ENCODE results near the gene SP5. TPM values are rescaled to one million over a fixed set of nuclear protein-coding genes. Genes with fewer than 3 reads are reported as not detected.

Gene SP5
- total RNA-seq = not detected in 2 replicates
- 0.28 TPM for total RNA-seq (2013)
- not detected in 2 replicates for polyA plus RNA-seq
- not detected in 2 replicates for polyA minus RNA-seq

DNA sequence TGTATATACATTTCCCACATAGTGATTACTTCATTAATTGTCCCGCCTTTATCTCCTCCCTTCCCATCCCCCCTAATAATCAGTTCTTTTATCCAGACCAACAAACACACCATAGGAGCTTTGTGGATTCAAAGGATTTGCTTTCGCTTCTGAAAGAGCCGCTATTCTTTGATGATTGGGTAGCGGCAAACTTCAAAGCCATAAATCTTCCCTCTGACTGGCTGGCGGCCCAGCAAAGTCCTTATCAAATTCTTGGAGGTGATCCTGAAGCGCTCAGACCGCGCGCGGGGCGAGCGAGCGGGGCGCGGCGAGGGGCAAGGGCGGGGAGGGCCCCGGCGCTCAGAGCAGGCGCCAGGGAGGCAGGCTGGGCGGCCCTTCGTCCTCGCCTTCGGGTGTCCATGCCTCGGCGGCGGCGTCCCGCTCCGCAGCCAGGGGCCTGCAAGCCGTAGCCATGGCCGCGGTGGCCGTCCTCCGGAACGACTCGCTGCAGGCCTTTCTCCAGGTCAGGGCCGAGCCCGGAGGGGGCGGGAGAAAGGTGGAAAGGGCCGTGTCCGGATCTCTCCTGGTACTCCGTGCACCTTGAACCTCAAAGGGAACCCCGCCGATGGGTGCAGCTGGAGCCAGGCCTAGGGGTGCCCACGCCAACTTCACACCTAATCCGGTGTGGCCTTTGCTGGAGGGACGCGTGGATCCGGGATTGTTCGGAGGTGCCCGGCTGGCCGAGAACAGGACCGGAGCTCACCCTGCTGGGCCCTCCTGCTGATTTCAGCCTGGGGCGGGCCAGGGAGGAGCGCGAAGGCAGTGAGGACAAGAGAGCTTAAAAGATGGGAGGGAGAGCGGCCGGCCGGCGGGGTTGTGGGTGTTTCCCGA lies at the start of gene SP5:
Gene SP5, plus strand, starts transcription at position 276 of the 870 bp plus-strand sequence. Its CDS starts 176 bp downstream, at position 452.
- WGBS (ENCODE audit: insufficient coverage) = 2% methylated on average over 57 of the region's 62 CpGs
- no peaks in the 10 kb centered on the region for H3K9me3 Mint-ChIP-seq (ENCODE audit: insufficient read depth)
- peaks cover 21% of the 10 kb centered on the region for H3K4me1 Mint-ChIP-seq
- intact Hi-C loops (cut with micrococcal nuclease) = loop anchor here (5.0 kb wide), 1 partner anchor 97 kb away; no protein-coding TSS in a partner anchor
- Histone ChIP-seq H3K27me3 (replicated peaks in 1 of 4; ENCODE audit: control extremely low read depth in 1 of 4, control insufficient read depth in 3 of 4, insufficient read depth in 4 of 4, low read length in 3 of 4) (peaks cover 0 to 71% (median 36%) of the 10 kb centered on the region in 4 experiments), H4K20me1 (ENCODE audit: control insufficient read depth, insufficient read depth, low read length, poor library complexity, severe bottlenecking) (no peaks in the 10 kb centered on the region), H3K4me3 (ENCODE audit: control extremely low read depth in 1 of 5, extremely low read depth in 1 of 5, insufficient read depth in 1 of 5, low read depth in 2 of 5, low read length in 4 of 5) (peak within 1 kb of the TSS in 4 of 5 experiments; percentile 41 to 65 (median 54)), H3K4me1 (ENCODE audit: control insufficient read depth in 2 of 2, insufficient read depth in 2 of 2, low read length in 2 of 2) (peaks cover 21 to 25% of the 10 kb centered on the region in 2 donors), H3K9me3 (ENCODE audit: control extremely low read depth in 1 of 3, control insufficient read depth in 2 of 3, insufficient read depth in 1 of 3, low read length in 2 of 3) (peaks cover 0 to 19% (median 0%) of the 10 kb centered on the region in 3 donors), H2AFZ (ENCODE audit: insufficient read depth, low read depth, low read length, poor library complexity, severe bottlenecking) (peak within 1 kb of the TSS; percentile 54), H3K9ac (ENCODE audit: low read length) (peak within 1 kb of the TSS; percentile 48), H3K27ac (ENCODE audit: low read length in 2 of 2) (no peak within 1 kb of the TSS), H3K79me2 (ENCODE audit: control insufficient read depth, insufficient read depth, low read length) (no peaks in the 10 kb centered on the region), H3K4me2 (replicated peaks; ENCODE audit: low read depth, low read length, poor library complexity, severe bottlenecking) (peak within 1 kb of the TSS; percentile 76), H3K36me3 (replicated peaks in 1 of 2; ENCODE audit: control extremely low read depth in 1 of 2, control insufficient read depth in 1 of 2, extremely low read depth in 1 of 2, insufficient read depth in 2 of 2, low read length in 1 of 2) (no peaks in the 10 kb centered on the region)
- ChIA-PET CTCF (no interaction called here), POLR2A (no interaction called here)
- no peak within 1 kb of the TSS for H3K27ac Mint-ChIP-seq
- H3K4me3 Mint-ChIP-seq = peak within 1 kb of the TSS; percentile 84
- DNase-seq (peak; percentile 33), ATAC-seq (ENCODE audit: low read depth) (no peak)
- TF ChIP-seq EZH2 (IDR thresholded peaks at IDR 0.05; ENCODE audit: borderline replicate concordance, insufficient read depth, low read depth, low read length, poor library complexity, severe bottlenecking) = no peak
- TF ChIP-seq, protein P1, sequence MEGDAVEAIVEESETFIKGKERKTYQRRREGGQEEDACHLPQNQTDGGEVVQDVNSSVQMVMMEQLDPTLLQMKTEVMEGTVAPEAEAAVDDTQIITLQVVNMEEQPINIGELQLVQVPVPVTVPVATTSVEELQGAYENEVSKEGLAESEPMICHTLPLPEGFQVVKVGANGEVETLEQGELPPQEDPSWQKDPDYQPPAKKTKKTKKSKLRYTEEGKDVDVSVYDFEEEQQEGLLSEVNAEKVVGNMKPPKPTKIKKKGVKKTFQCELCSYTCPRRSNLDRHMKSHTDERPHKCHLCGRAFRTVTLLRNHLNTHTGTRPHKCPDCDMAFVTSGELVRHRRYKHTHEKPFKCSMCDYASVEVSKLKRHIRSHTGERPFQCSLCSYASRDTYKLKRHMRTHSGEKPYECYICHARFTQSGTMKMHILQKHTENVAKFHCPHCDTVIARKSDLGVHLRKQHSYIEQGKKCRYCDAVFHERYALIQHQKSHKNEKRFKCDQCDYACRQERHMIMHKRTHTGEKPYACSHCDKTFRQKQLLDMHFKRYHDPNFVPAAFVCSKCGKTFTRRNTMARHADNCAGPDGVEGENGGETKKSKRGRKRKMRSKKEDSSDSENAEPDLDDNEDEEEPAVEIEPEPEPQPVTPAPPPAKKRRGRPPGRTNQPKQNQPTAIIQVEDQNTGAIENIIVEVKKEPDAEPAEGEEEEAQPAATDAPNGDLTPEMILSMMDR (IDR thresholded peaks at IDR 0.05) = no peak
- H3K27me3 Mint-ChIP-seq = peaks cover 56% of the 10 kb centered on the region

DNA sequence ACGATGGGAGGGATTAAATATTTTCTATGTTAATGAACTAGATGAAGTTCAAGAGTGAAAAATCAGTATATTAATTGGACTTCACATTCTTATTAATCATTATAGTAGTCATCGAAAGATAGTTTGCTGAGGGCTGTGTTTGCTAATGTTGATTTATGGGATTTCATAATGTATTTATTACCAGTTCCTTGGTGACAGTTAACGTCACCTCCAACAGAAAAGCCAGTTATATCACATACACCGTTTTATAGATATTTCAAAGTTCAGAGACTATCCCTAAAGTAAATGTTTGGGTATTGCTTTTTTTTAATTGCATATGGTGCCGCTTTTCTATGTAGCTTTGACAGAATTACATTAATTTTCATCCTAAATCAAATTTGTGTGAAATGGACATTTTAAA lies 49.4 kb upstream of the SP5 start:
- POLR2A ChIA-PET = no interaction called here
- no peak overlapping the region for H3K27ac Mint-ChIP-seq

More for the DNA sequence above, 49.4 kb upstream of the SP5 start:
- H3K4me1 ChIP-seq (ENCODE audit: control insufficient read depth in 2 of 2, insufficient read depth in 2 of 2, low read length in 2 of 2) = no peaks in the 10 kb centered on the region
- Mint-ChIP-seq H3K4me1 (no peaks in the 10 kb centered on the region), H3K9me3 (ENCODE audit: insufficient read depth) (no peaks in the 10 kb centered on the region), H3K27me3 (peaks cover 9% of the 10 kb centered on the region), H3K4me3 (no peak overlapping the region)
- H2AFZ ChIP-seq (ENCODE audit: insufficient read depth, low read depth, low read length, poor library complexity, severe bottlenecking) = no peak overlapping the region
- no peaks in the 10 kb centered on the region for H3K36me3 ChIP-seq (replicated peaks in 1 of 2; ENCODE audit: control extremely low read depth in 1 of 2, control insufficient read depth in 1 of 2, extremely low read depth in 1 of 2, insufficient read depth in 2 of 2, low read length in 1 of 2)
- H3K9ac ChIP-seq (ENCODE audit: low read length) = no peak overlapping the region
- WGBS (ENCODE audit: insufficient coverage) = no CpG with 5 or more reads among the region's 5 CpGs
- no peaks in the 10 kb centered on the region for H4K20me1 ChIP-seq (ENCODE audit: control insufficient read depth, insufficient read depth, low read length, poor library complexity, severe bottlenecking)
- no peaks in the 10 kb centered on the region for H3K9me3 ChIP-seq (ENCODE audit: control extremely low read depth in 1 of 3, control insufficient read depth in 2 of 3, insufficient read depth in 1 of 3, low read length in 2 of 3)
- TF ChIP-seq, protein P1 (IDR thresholded peaks at IDR 0.05) = no peak
- CTCF ChIA-PET = no interaction called here
- H3K27me3 ChIP-seq (replicated peaks in 1 of 4; ENCODE audit: control extremely low read depth in 1 of 4, control insufficient read depth in 3 of 4, insufficient read depth in 4 of 4, low read length in 3 of 4) = no peaks in the 10 kb centered on the region
- no peak overlapping the region for H3K4me2 ChIP-seq (replicated peaks; ENCODE audit: low read depth, low read length, poor library complexity, severe bottlenecking)
- H3K79me2 ChIP-seq (ENCODE audit: control insufficient read depth, insufficient read depth, low read length) = no peaks in the 10 kb centered on the region
- DNase-seq = no peak
- H3K27ac ChIP-seq (ENCODE audit: low read length in 2 of 2) = no peak overlapping the region
- intact Hi-C loops (cut with micrococcal nuclease) = no loop called here
- H3K4me3 ChIP-seq (ENCODE audit: control extremely low read depth in 1 of 5, extremely low read depth in 1 of 5, insufficient read depth in 1 of 5, low read depth in 2 of 5, low read length in 4 of 5) = no peak overlapping the region
- no peak for ATAC-seq (ENCODE audit: low read depth)

Data from B cell (primary cell).